Glutamatergic neuron (in vitro differentiated cells): ENCODE results near the gene TFF3. TPM values are rescaled to one million over a fixed set of nuclear protein-coding genes. Genes with fewer than 3 reads are reported as not detected.

Source experiments
- DNase-seq: peaks from one replicate; pipeline ENCODE4 v3.0.0; 2022
- H3K27ac Mint-ChIP-seq: one replicate; pipeline ENCODE4 v1.8.0; 2020; ENCODE audit warnings: mild to moderate bottlenecking, mixed read lengths, inconsistent platforms; ENCODE audit not compliant: unreplicated experiment
- H3K27me3 Mint-ChIP-seq: one replicate; pipeline ENCODE4 v1.8.0; 2020; ENCODE audit warnings: mild to moderate bottlenecking, moderate library complexity, mixed read lengths, inconsistent platforms; ENCODE audit not compliant: unreplicated experiment
- H3K36me3 Mint-ChIP-seq: one replicate; pipeline ENCODE4 v1.8.0; 2020; ENCODE audit warnings: mild to moderate bottlenecking, mixed read lengths, inconsistent platforms; ENCODE audit not compliant: unreplicated experiment
- H3K4me1 Mint-ChIP-seq: one replicate; pipeline ENCODE4 v1.8.0; 2020; ENCODE audit warnings: mild to moderate bottlenecking, low read depth, mixed read lengths, inconsistent platforms; ENCODE audit not compliant: unreplicated experiment
- H3K4me3 Mint-ChIP-seq: one replicate; pipeline ENCODE4 v1.8.0; 2020; ENCODE audit warnings: mild to moderate bottlenecking, mixed read lengths, inconsistent platforms; ENCODE audit not compliant: unreplicated experiment
- H3K9me3 Mint-ChIP-seq: one replicate; pipeline ENCODE4 v1.8.0; 2020; ENCODE audit warnings: mild to moderate bottlenecking, moderate library complexity, mixed read lengths, inconsistent platforms; ENCODE audit not compliant: unreplicated experiment
- CTCF ChIP-seq: fragments of 200-600 bp; sonication (generic); IDR thresholded peaks from one replicate; pipeline ENCODE4 v1.5.0; 2021; ENCODE audit not compliant: partially characterized antibody, unreplicated experiment
- total RNA-seq: library from RNA; stranded (reverse); fragmentation: NEBNext Ultra II Directional; extraction: Animal tissue kit (Norgen Biotek cat#: 25700); gene quantifications from one replicate; pipeline ENCODE4 v1.2.1, GENCODE V29; 2021; ENCODE audit not compliant: unreplicated experiment

TFF3 gene
- total RNA-seq, 1 donor from 2014 or later, result not detected

- Mint-ChIP-seq H3K9me3 (peaks cover 2% of the 10 kb centered on the region), H3K4me1 (peaks cover 4% of the 10 kb centered on the region), H3K27me3 (peaks cover 2% of the 10 kb centered on the region), H3K27ac (no peak overlapping the region), H3K36me3 (no peaks in the 10 kb centered on the region), H3K4me3 (no peak overlapping the region)
- no peak for TF ChIP-seq CTCF
- no peak for DNase-seq
Observed at GRCh38 chr21:42321845-42322244, 6.6 kb upstream of the TFF3 start.

GRCh38 chr21:42321231-42321630, 6.0 kb upstream of the TFF3 start:
- H3K27me3 Mint-ChIP-seq, result peaks cover 2% of the 10 kb centered on the region
- no peaks in the 10 kb centered on the region for H3K36me3 Mint-ChIP-seq
- DNase-seq, result no peak
- H3K27ac Mint-ChIP-seq, result no peak overlapping the region
- no peak overlapping the region for H3K4me3 Mint-ChIP-seq
- H3K9me3 Mint-ChIP-seq, result peaks cover 4% of the 10 kb centered on the region
- TF ChIP-seq CTCF, result no peak
- H3K4me1 Mint-ChIP-seq, result peaks cover 6% of the 10 kb centered on the region

GRCh38 chr21:42320791-42321190, 5.6 kb upstream of the TFF3 start:
- H3K36me3 Mint-ChIP-seq, result no peaks in the 10 kb centered on the region
- no peak for DNase-seq
- H3K4me1 Mint-ChIP-seq, result peaks cover 7% of the 10 kb centered on the region
- H3K27me3 Mint-ChIP-seq, result peaks cover 2% of the 10 kb centered on the region
- peaks cover 4% of the 10 kb centered on the region for H3K9me3 Mint-ChIP-seq
- no peak overlapping the region for H3K27ac Mint-ChIP-seq
- no peak overlapping the region for H3K4me3 Mint-ChIP-seq
- no peak for TF ChIP-seq CTCF

GRCh38 chr21:42319851-42320572, 4.8 kb upstream of the TFF3 start:
- no peaks in the 10 kb centered on the region for H3K36me3 Mint-ChIP-seq
- no peak for TF ChIP-seq CTCF
- no peak overlapping the region for H3K4me3 Mint-ChIP-seq
- H3K27me3 Mint-ChIP-seq, result peaks cover 2% of the 10 kb centered on the region
- H3K9me3 Mint-ChIP-seq, result peaks cover 4% of the 10 kb centered on the region
- no peak for DNase-seq
- peaks cover 12% of the 10 kb centered on the region for H3K4me1 Mint-ChIP-seq
- H3K27ac Mint-ChIP-seq, result no peak overlapping the region

GRCh38 chr21:42319376-42319775, 4.2 kb upstream of the TFF3 start:
- no peak overlapping the region for H3K27ac Mint-ChIP-seq
- H3K9me3 Mint-ChIP-seq, result peaks cover 4% of the 10 kb centered on the region
- TF ChIP-seq CTCF, result no peak
- no peaks in the 10 kb centered on the region for H3K36me3 Mint-ChIP-seq
- no peak overlapping the region for H3K4me3 Mint-ChIP-seq
- H3K27me3 Mint-ChIP-seq, result peaks cover 2% of the 10 kb centered on the region
- peaks cover 12% of the 10 kb centered on the region for H3K4me1 Mint-ChIP-seq
- DNase-seq, result no peak
